SK-N-DZ (cell line): Measurements from ENCODE around the gene SPEN. TPM values are rescaled to one million over a fixed set of nuclear protein-coding genes. Genes with fewer than 3 reads are reported as not detected.
"Not testable (repeated sequence)": the region's sequence is repeated elsewhere in the genome, so short reads cannot be mapped to it uniquely, and the experiment has no call there.

ENCODE experiments used
- DNase-seq: peaks from one replicate; pipeline ENCODE4 v3.0.0-alpha.2; 2015; ENCODE audit warnings: low spot score
- polyA plus RNA-seq, 2 experiments: library from polyadenylated mRNA; depleted of rRNA; stranded (reverse); fragments of >200 nt; gene quantifications; 2 replicates each; pipeline ENCODE4 v1.2.3, GENCODE V29; 2014

The SPEN gene
- polyA plus RNA-seq (2014; cell fraction: cytosol; rRNA removed), result 3.6 and 5.6 TPM in 2 replicates
- 5.1 and 21.4 TPM in 2 replicates for polyA plus RNA-seq (2014; cell fraction: nucleus; rRNA removed)

DNA sequence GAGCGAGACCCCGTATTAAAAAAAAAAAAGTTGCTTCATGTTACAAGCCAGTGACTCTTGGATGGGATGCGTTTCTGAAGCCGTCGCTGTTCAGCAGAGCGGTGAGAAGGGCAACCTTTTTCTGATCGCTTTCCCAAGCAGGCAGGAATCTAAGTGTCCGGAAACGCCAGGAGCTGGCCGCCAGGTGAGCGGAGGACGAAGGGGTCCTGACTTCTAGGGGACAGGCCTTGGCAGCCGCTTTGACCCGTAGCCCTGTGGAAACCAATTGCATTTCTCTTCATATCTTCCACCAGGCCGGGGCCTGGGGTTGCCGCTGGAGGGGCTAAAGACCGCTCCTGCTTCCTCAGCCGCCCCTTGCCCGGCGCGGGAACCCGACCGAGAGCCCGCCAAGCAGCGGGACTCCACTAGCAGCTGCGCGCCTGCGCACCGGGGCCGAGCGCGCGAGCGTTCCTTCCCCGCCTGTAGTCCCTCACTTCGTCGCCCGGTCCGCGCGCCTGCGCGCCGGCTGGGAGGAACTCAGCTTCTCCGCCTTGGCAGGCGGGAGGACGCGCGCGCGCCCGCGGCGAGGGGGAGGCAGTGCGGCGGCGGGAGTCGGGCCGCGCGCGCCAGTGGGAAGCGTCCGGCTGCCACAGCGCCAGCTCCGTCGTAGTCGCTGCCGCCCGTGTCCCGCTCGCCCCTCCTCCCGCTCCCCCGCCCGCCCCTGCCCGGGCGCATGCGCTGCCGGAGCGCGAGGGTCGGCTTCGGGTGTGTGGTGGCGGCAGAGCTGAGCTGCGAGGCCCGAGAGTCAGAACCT, at the start of gene SPEN:
Gene SPEN (plus strand): TSS at position 608 of the 793 bp plus-strand sequence. CDS start 361 bp downstream, outside the sequence.
- DNase-seq, result peak; percentile 93

GRCh38 chr1:15799004-15799867, 48.3 kb upstream of the SPEN start:
- DNase-seq, result no peak

- no peak for DNase-seq
Measured at GRCh38 chr1:15799928-15800835, 47.3 kb upstream of the SPEN start.

- no peak for DNase-seq
Measured at GRCh38 chr1:15802234-15802965, 45.1 kb upstream of the SPEN start.

- DNase-seq, result peak; percentile 32
Measured at GRCh38 chr1:15803380-15803779, 44.1 kb upstream of the SPEN start.

GRCh38 chr1:15804060-15804459, 43.4 kb upstream of the SPEN start:
- DNase-seq, result no peak

- no peak for DNase-seq
Measured at GRCh38 chr1:15807121-15807520, 40.4 kb upstream of the SPEN start.

DNA sequence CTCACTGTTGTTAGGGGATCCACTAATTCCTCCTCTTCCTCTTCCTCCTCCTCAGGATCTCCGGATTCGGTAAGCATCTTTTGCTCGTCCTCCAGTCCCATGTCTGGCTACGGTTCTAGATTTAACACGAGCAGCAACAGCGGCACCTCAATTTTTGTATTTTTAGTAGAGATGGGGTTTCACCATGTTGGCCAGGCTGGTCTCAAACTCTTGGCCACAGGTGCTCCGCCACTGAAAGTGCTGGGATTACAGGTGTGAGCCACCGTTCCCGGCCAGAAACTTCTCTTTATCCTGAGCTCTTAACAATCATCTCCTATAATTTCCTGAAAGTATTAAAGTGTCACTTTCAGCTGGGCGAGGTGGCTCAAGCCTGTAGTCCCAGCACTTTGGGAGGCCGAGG, 40.0 kb upstream of the SPEN start, which contains the start of gene UQCRHL:
Gene UQCRHL (minus strand): TSS at position 101 of the 400 bp plus-strand sequence. CDS start 0 bp downstream, at position 101.
- not testable (repeated sequence) for DNase-seq

DNA sequence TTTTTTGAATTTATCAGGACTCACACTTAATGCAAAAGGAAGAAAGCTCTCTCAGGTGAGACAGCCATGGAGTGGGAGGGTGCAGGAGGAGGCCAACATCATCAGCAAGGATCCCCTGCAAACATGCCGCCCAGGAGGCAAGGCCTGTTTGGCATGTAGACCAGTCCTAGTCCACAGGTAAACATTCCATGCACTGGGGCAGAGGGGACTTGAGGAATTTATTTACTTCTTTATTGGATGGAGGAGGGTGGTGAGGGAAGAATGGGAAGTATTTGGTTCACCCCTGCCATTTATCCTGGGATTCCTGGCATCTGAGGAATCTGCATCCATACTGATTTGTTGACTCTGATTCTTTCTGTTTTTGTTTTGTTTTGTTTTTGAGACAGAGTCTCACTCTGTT, 38.6 kb upstream of the SPEN start:
- no peak for DNase-seq

DNA sequence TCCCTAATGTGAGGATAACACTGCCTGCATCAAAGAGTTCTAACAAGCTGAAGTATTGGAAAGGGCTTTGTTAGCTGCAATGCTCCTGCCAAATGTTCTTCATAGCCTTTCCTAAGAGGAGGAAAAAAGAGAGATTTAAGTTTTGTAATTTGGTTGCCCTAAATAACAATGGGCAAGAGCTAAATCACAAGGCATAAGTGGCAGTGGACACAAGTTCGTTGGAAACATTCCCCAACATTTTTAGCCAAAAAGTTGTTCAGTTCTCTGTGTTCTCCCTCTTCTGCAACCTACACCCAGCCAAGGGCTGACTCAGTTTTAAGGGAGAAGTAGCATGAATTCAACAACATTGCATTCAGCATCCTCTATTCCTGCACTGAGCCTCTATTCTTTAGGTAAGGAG, 37.4 kb upstream of the SPEN start:
- DNase-seq, result no peak

GRCh38 chr1:15816674-15817073, 30.8 kb upstream of the SPEN start:
- DNase-seq, result no peak

GRCh38 chr1:15820478-15820877, 27.0 kb upstream of the SPEN start:
- DNase-seq, result no peak

DNA sequence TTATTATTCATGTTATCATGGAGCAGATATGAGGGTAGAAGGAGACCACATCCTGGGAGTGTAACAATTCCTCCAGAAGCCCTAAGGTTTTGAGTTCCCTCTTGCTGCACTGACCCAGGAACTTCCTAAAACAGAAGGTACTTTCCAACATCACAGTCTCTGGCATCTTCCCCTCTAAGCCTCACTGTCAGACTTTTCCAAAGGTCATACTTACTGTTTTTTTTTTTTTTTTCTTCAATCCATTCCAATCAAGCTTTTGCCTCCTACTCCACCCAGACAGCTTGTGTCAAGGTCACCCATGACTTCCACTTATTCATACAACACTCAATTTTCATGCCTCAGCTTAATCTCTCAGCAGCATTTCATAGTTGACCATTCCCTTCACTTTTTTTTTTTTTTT, 21.7 kb upstream of the SPEN start:
- no peak for DNase-seq

DNA sequence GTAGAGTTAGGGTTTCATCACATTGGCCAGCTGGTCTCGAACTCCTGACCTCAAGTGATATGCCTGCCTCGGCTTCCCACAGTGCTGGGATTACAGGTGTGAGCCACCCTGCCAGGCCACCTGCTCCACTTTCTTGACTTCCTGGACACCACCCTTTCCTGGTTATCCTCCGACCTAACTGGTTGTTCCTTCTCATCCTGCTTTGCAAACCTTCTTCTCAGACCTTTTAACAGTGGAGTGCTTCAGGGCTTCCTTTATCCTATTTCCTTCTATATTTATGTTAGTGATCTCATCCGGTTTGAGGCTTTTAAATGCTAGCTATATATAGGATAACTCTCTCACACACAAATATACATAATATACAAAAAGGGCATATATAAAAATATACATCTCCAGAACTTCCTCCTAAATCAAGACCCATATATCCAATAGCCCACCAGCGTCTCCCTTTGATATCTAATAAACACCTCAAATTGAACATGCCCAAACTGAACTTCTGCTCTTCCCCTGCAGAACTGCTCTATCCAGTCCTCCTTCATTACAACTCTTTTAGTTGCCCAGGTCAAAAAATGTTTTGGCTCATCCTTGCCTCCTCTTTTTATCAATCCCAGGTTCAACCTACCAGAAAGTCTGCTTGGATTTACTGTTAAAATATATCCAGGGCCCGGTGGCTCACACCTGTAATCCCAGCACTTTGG, 20.5 kb upstream of the SPEN start:
- no peak for DNase-seq

- DNase-seq, result not testable (repeated sequence)
Measured at GRCh38 chr1:15827567-15827966, 19.9 kb upstream of the SPEN start.

DNA sequence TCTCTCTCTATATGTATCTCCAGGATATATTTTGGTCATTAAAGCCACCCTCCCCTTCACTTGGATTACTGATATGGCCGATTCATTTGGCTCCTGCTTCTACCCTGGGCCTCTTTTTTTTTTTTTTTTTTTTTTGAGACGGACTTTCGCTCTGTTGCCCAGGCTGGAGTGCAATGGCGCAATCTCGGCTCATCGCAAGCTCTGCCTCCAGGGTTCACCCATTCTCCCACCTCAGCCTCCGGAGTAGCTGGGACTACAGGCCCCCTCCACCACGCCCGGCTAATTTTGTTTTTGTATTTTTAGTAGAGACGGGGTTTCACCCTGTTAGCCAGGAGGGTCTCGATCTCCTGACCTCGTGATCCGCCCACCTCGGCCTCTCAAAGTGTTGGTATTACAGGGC, 18.6 kb upstream of the SPEN start:
- DNase-seq, result not testable (repeated sequence)

- DNase-seq, result no peak
Measured at GRCh38 chr1:15830258-15830657, 17.2 kb upstream of the SPEN start.

GRCh38 chr1:15833069-15833679, 14.3 kb upstream of the SPEN start:
- no peak for DNase-seq

DNA sequence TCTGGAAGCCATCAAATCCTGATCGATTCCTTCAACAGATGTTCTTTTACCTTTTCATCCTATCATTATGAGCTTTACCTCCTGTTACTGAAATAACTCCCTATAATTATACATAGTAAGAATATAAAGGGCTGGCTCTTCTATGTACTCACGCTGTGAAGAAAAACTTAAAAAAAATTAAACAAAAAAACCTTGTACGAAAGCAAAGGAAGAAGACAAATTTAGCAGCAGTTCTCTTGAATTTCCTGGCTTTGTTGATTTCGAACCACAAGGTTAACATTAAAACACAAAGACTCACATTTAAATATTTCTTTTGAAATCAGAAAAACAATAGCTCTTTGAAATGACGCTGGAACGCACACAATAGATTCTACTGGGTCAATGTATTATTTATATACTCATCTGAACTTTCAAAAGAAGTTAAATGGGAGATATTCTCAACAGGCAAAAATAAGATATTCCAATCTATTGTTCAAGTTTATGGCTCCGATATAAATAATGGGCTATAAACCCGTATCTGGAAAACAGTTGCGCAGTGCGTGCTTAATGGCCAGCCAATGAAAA, 13.6 kb upstream of the SPEN start:
- no peak for DNase-seq
